ENCODE data around the gene ZNF274. TPM values are rescaled to one million over a fixed set of nuclear protein-coding genes. Genes with fewer than 3 reads are reported as not detected.

The ZNF274 gene
- total and polyA plus RNA-seq, 2 experiments from 2014 or later, result 19.9 to 31.2 TPM

DNA sequence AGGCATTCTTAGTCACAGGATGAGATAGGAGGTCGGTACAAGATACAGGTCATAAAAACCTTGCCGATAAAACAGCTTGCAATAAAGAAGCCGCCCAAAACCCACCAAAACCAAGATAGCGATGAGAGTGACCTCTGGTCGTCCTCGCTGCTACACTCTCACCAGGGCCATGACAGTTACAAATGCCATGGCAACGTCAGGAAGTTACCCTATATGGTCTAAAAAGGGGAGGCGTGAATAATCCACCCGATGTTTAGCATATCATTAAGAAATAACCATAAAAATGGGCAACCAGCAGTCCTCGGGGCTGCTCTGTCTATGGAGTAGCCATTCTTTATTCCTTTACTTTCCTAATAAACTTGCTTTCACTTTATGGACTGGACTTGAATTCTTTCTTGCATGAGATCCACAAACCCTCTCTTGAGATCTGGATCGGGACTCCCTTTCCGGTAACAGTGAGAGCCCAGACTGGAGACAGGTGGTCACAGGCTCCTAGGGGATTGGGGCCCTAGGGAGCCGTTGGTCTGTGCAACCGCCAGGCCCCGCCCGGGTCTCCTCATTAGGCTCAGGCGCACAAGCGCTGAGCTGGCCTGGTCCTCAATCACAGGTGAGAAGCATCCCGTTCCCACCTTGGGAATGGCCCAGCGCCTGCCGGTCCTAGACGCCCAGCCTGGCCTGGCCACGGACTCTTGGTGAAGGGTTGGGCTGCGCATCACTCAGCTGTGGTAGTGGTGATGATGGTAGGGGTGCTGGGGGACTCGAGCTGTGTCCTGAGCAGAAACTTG lies 34.9 kb downstream of the ZNF274 start:
- Histone ChIP-seq H3K4me1 (ENCODE audit: insufficient read depth) (no peaks in the 10 kb centered on the region), H3K4me3 (no peak overlapping the region), H2AFZ (peak overlapping the region; percentile 59; the same call in 1 of the 2 replicates), H3K4me2 (no peak overlapping the region), H3K9me2 (ENCODE audit: insufficient read depth) (no peaks in the 10 kb centered on the region), H3K27me3 (ENCODE audit: insufficient read depth) (no peaks in the 10 kb centered on the region), H3F3A (replicated peaks; ENCODE audit: low read depth) (0 out of 2 replicates have a peak, but pooled peaks cover 3% of the 10 kb centered on the region), H3K36me3 (ENCODE audit: insufficient read depth) (peaks cover 7% of the 10 kb centered on the region), H3K27ac (ENCODE audit: low read depth) (no peak overlapping the region), H3K79me2 (replicated peaks; ENCODE audit: insufficient read depth) (no peaks in the 10 kb centered on the region), H4K20me1 (replicated peaks; ENCODE audit: insufficient read depth) (no peaks in the 10 kb centered on the region)
- Mint-ChIP-seq H3K9me3 (peaks cover 60% of the 10 kb centered on the region), H3K27ac (no peak overlapping the region), H3K36me3 (ENCODE audit: low read depth) (peaks cover 32% of the 10 kb centered on the region), H3K4me3 (no peak overlapping the region), H3K4me1 (no peaks in the 10 kb centered on the region), H3K27me3 (ENCODE audit: insufficient read depth, low read depth, poor library complexity) (peaks cover 4% of the 10 kb centered on the region)
- DNase-seq (ENCODE audit: low spot score) (no peak), ATAC-seq (no peak)
- TF ChIP-seq JUNB (IDR thresholded peaks at IDR 0.05; ENCODE audit: unreplicated experiment), result no peak

DNA sequence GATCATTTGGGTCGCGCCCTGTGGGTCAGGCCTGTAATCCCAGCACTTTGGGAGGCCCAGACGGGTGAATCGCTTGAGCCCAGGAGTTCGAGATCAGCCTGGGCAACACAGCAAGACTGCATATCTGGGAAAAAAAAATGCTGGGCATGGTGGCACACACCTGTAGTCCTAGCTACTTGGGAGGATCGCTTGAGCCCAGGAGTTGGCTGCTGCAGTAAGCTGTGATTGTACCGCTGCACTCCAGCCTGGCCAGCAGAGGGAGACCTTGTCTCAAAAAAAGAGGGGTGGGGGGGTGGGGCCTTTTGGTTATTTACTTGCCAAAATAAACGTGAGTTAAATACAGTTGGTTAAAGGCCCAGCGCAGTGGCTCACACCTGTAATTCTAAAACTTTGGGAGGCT lies 36.0 kb downstream of the ZNF274 start:
- Histone ChIP-seq H2AFZ (no peak overlapping the region), H4K20me1 (replicated peaks; ENCODE audit: insufficient read depth) (no peaks in the 10 kb centered on the region), H3K9me2 (ENCODE audit: insufficient read depth) (no peaks in the 10 kb centered on the region), H3K27me3 (ENCODE audit: insufficient read depth) (peaks cover 3% of the 10 kb centered on the region; the same call in 1 of the 2 replicates), H3K4me2 (no peak overlapping the region), H3K27ac (ENCODE audit: low read depth) (no peak overlapping the region), H3K4me3 (no peak overlapping the region), H3K36me3 (ENCODE audit: insufficient read depth) (no peaks in the 10 kb centered on the region), H3K79me2 (replicated peaks; ENCODE audit: insufficient read depth) (no peaks in the 10 kb centered on the region), H3F3A (replicated peaks; ENCODE audit: low read depth) (0 out of 2 replicates have a peak, but pooled peaks cover 3% of the 10 kb centered on the region), H3K4me1 (ENCODE audit: insufficient read depth) (no peaks in the 10 kb centered on the region)
- DNase-seq (ENCODE audit: low spot score) (peak; percentile 72), ATAC-seq (peak; percentile 81)
- TF ChIP-seq JUNB (IDR thresholded peaks at IDR 0.05; ENCODE audit: unreplicated experiment), result no peak
- TF ChIP-seq, protein P1, sequence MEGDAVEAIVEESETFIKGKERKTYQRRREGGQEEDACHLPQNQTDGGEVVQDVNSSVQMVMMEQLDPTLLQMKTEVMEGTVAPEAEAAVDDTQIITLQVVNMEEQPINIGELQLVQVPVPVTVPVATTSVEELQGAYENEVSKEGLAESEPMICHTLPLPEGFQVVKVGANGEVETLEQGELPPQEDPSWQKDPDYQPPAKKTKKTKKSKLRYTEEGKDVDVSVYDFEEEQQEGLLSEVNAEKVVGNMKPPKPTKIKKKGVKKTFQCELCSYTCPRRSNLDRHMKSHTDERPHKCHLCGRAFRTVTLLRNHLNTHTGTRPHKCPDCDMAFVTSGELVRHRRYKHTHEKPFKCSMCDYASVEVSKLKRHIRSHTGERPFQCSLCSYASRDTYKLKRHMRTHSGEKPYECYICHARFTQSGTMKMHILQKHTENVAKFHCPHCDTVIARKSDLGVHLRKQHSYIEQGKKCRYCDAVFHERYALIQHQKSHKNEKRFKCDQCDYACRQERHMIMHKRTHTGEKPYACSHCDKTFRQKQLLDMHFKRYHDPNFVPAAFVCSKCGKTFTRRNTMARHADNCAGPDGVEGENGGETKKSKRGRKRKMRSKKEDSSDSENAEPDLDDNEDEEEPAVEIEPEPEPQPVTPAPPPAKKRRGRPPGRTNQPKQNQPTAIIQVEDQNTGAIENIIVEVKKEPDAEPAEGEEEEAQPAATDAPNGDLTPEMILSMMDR (conservative IDR thresholded peaks at IDR 0.05; ENCODE audit: low read depth in 2 of 2), result peak; percentile 26 to 65; a peak in 3 of 4 replicates
- Mint-ChIP-seq H3K27me3 (ENCODE audit: insufficient read depth, low read depth, poor library complexity) (peaks cover 4% of the 10 kb centered on the region), H3K36me3 (ENCODE audit: low read depth) (peaks cover 21% of the 10 kb centered on the region), H3K4me1 (no peaks in the 10 kb centered on the region), H3K27ac (no peak overlapping the region), H3K4me3 (no peak overlapping the region), H3K9me3 (peaks cover 52% of the 10 kb centered on the region)

DNA sequence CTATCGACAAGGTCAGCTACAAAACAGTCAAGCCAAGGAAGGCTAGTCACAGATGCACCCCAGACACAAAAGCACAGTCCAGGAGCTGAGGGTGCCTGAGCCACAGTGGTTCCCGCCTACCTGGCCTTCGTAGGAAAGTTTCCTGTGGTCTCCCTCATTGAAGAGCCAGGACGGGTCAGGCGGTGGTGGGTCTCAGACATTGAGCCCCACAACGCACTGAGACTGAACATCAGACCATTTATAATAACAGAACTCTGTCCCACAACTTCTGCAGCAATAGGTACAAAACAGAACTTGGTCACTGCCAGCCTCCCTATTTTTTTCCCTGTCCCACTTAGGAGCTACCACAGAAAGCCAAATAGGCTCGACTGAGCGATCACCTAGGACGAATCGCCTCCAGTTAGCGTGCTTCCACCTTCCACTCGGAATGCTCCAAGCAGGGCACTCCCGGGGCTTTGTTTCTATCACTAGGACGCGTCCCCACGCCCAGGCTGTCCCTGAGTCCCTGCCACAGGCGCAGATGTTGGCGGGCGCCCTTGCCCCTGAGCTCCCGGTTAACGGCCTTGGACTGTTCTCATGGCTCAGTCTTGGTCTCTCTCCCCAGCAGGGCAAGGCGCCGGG lies 45.2 kb downstream of the ZNF274 start:
- Mint-ChIP-seq H3K4me1 (peaks cover 17% of the 10 kb centered on the region), H3K27ac (peak overlapping the region; percentile 97), H3K9me3 (peaks cover 12% of the 10 kb centered on the region), H3K36me3 (ENCODE audit: low read depth) (peaks cover 45% of the 10 kb centered on the region), H3K4me3 (peak overlapping the region; percentile 81), H3K27me3 (ENCODE audit: insufficient read depth, low read depth, poor library complexity) (peaks cover 14% of the 10 kb centered on the region)
- DNase-seq (ENCODE audit: low spot score), result peak; percentile 28
- peak; percentile 25 for ATAC-seq
- H4K20me1 ChIP-seq (replicated peaks; ENCODE audit: insufficient read depth), result peaks cover 23% of the 10 kb centered on the region
- H3K4me1 ChIP-seq (ENCODE audit: insufficient read depth), result peaks cover 12% of the 10 kb centered on the region
- peaks cover 14% of the 10 kb centered on the region; the same call in 1 of the 2 replicates for H3F3A ChIP-seq (replicated peaks; ENCODE audit: low read depth)
- H3K27me3 ChIP-seq (ENCODE audit: insufficient read depth), result peaks cover 2% of the 10 kb centered on the region; the same call in 1 of the 2 replicates
- peak overlapping the region; percentile 99 for H3K4me2 ChIP-seq
- H3K36me3 ChIP-seq (ENCODE audit: insufficient read depth), result peaks cover 29% of the 10 kb centered on the region
- peaks cover 37% of the 10 kb centered on the region for H3K79me2 ChIP-seq (replicated peaks; ENCODE audit: insufficient read depth)
- H3K9me2 ChIP-seq (ENCODE audit: insufficient read depth), result 0 out of 2 replicates have a peak, but pooled peaks cover 3% of the 10 kb centered on the region
- H2AFZ ChIP-seq, result peak overlapping the region; percentile 99
- peak overlapping the region; percentile 92 for H3K4me3 ChIP-seq
- peak overlapping the region; percentile 91 for H3K27ac ChIP-seq (ENCODE audit: low read depth)
- TF ChIP-seq EZH2 (IDR thresholded peaks at IDR 0.05; ENCODE audit: low read depth, unreplicated experiment) (no peak), NANOG (IDR thresholded peaks at IDR 0.05; ENCODE audit: borderline replicate concordance) (no peak), EZH2phosphoT487 (IDR thresholded peaks at IDR 0.05; ENCODE audit: unreplicated experiment) (no peak)
- TF ChIP-seq, protein P2, sequence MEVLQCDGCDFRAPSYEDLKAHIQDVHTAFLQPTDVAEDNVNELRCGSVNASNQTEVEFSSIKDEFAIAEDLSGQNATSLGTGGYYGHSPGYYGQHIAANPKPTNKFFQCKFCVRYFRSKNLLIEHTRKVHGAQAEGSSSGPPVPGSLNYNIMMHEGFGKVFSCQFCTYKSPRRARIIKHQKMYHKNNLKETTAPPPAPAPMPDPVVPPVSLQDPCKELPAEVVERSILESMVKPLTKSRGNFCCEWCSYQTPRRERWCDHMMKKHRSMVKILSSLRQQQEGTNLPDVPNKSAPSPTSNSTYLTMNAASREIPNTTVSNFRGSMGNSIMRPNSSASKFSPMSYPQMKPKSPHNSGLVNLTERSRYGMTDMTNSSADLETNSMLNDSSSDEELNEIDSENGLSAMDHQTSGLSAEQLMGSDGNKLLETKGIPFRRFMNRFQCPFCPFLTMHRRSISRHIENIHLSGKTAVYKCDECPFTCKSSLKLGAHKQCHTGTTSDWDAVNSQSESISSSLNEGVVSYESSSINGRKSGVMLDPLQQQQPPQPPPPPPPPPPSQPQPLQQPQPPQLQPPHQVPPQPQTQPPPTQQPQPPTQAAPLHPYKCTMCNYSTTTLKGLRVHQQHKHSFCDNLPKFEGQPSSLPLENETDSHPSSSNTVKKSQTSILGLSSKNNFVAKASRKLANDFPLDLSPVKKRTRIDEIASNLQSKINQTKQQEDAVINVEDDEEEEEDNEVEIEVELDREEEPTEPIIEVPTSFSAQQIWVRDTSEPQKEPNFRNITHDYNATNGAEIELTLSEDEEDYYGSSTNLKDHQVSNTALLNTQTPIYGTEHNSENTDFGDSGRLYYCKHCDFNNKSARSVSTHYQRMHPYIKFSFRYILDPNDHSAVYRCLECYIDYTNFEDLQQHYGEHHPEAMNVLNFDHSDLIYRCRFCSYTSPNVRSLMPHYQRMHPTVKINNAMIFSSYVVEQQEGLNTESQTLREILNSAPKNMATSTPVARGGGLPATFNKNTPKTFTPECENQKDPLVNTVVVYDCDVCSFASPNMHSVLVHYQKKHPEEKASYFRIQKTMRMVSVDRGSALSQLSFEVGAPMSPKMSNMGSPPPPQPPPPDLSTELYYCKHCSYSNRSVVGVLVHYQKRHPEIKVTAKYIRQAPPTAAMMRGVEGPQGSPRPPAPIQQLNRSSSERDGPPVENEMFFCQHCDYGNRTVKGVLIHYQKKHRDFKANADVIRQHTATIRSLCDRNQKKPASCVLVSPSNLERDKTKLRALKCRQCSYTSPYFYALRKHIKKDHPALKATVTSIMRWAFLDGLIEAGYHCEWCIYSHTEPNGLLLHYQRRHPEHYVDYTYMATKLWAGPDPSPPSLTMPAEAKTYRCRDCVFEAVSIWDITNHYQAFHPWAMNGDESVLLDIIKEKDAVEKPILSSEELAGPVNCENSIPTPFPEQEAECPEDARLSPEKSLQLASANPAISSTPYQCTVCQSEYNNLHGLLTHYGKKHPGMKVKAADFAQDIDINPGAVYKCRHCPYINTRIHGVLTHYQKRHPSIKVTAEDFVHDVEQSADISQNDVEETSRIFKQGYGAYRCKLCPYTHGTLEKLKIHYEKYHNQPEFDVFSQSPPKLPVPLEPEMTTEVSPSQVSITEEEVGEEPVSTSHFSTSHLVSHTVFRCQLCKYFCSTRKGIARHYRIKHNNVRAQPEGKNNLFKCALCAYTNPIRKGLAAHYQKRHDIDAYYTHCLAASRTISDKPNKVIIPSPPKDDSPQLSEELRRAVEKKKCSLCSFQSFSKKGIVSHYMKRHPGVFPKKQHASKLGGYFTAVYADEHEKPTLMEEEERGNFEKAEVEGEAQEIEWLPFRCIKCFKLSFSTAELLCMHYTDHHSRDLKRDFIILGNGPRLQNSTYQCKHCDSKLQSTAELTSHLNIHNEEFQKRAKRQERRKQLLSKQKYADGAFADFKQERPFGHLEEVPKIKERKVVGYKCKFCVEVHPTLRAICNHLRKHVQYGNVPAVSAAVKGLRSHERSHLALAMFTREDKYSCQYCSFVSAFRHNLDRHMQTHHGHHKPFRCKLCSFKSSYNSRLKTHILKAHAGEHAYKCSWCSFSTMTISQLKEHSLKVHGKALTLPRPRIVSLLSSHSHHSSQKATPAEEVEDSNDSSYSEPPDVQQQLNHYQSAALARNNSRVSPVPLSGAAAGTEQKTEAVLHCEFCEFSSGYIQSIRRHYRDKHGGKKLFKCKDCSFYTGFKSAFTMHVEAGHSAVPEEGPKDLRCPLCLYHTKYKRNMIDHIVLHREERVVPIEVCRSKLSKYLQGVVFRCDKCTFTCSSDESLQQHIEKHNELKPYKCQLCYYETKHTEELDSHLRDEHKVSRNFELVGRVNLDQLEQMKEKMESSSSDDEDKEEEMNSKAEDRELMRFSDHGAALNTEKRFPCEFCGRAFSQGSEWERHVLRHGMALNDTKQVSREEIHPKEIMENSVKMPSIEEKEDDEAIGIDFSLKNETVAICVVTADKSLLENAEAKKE (CRISPR knock-in tag; IDR thresholded peaks at IDR 0.05), result no peak
